Thoracic aorta (tissue), 2 donors: ENCODE measurements around the gene RPL28. TPM values are rescaled to one million over a fixed set of nuclear protein-coding genes. Genes with fewer than 3 reads are reported as not detected.

Experiments used
- ATAC-seq: fragments of 150-250 bp; one replicate; pipeline ENCODE4 v1.8.0; 2017; ENCODE audit warnings: low read depth; ENCODE audit not compliant: insufficient number of reproducible peaks, low FRiP score
- DNase-seq: peaks from one replicate; pipeline ENCODE4 v3.0.0-alpha.2; 2020; ENCODE audit warnings: low spot score
- H3K27ac ChIP-seq, 2 donors: fragments of 200-600 bp; sonication (generic); 1 replicate in 1 of 2; 2 replicates in 1 of 2; pipeline ENCODE4 v1.5.1; 2016; ENCODE audit warnings: mild to moderate bottlenecking in 2 of 2, moderate library complexity in 2 of 2
- H3K27me3 ChIP-seq: fragments of 200-600 bp; sonication (generic); replicated peaks from 2 replicates; pipeline ENCODE4 v1.6.0; 2016; ENCODE audit warnings: mild to moderate bottlenecking; ENCODE audit not compliant: insufficient read depth
- H3K36me3 ChIP-seq: fragments of 200-600 bp; sonication (generic); one replicate; pipeline ENCODE4 v1.5.1; 2016
- H3K4me1 ChIP-seq, 2 donors: fragments of 200-600 bp; sonication (generic); 1 replicate in 1 of 2; 2 replicates in 1 of 2; pipeline versions ENCODE4 v1.5.1 to v1.6.0; 2016; ENCODE audit warnings: low read depth in 2 of 2, mild to moderate bottlenecking in 1 of 2; ENCODE audit not compliant: control insufficient read depth in 1 of 2
- H3K4me3 ChIP-seq: fragments of 200-600 bp; sonication (generic); 2 replicates; pipeline ENCODE4 v1.5.1; 2016; ENCODE audit warnings: mild to moderate bottlenecking
- H3K9me3 ChIP-seq: fragments of 200-600 bp; sonication (generic); 2 replicates; pipeline ENCODE4 v1.5.1; 2016
- CTCF ChIP-seq: fragments of 200-600 bp; sonication (generic); IDR thresholded peaks from one replicate; pipeline ENCODE4 v1.5.1; 2019; ENCODE audit warnings: antibody characterized with exemption
- total RNA-seq, 2 donors: library from RNA; depleted of rRNA; stranded (reverse); fragments of >200 nt; gene quantifications; one replicate each; pipeline versions ENCODE4 v1.1.0 to v1.2.3, GENCODE V29; 2016

The RPL28 gene
- total RNA-seq, 2 donors from 2014 or later, result 175 to 274 TPM

- Histone ChIP-seq H3K36me3 (no peaks in the 10 kb centered on the region), H3K27me3 (peaks cover 7% of the 10 kb centered on the region), H3K4me1 (no peaks in the 10 kb centered on the region), H3K27ac (no peak overlapping the region), H3K4me3 (no peak overlapping the region), H3K9me3 (no peaks in the 10 kb centered on the region)
- ATAC-seq, result no peak
- no peak for DNase-seq
- no peak for TF ChIP-seq CTCF
These were observed 47.6 kb downstream of the RPL28 start for GRCh38 chr19:55433292-55433691.

- no peak for ATAC-seq
- Histone ChIP-seq H3K27me3 (peaks cover 7% of the 10 kb centered on the region), H3K9me3 (no peaks in the 10 kb centered on the region)
These were observed 48.7 kb downstream of the RPL28 start for GRCh38 chr19:55434356-55434919.

GRCh38 chr19:55435020-55435419, 49.3 kb downstream of the RPL28 start:
- Histone ChIP-seq H3K9me3 (no peaks in the 10 kb centered on the region), H3K4me3 (no peak overlapping the region), H3K36me3 (no peaks in the 10 kb centered on the region), H3K27ac (no peak overlapping the region), H3K4me1 (no peaks in the 10 kb centered on the region), H3K27me3 (peaks cover 8% of the 10 kb centered on the region)
- no peak for ATAC-seq
- DNase-seq, result no peak
- no peak for TF ChIP-seq CTCF

More at GRCh38 chr19:55434356-55434919, 48.7 kb downstream of the RPL28 start:
- no peaks in the 10 kb centered on the region for H3K4me1 ChIP-seq
- no peak overlapping the region for H3K27ac ChIP-seq
- H3K36me3 ChIP-seq, result no peaks in the 10 kb centered on the region
- no peak for DNase-seq
- no peak overlapping the region for H3K4me3 ChIP-seq
- TF ChIP-seq CTCF, result no peak

GRCh38 chr19:55436847-55437246, 51.1 kb downstream of the RPL28 start:
- no peak for ATAC-seq
- no peak for TF ChIP-seq CTCF
- Histone ChIP-seq H3K36me3 (no peaks in the 10 kb centered on the region), H3K4me1 (peaks cover 0 to 8% of the 10 kb centered on the region in 2 donors), H3K27ac (no peak overlapping the region), H3K4me3 (no peak overlapping the region), H3K27me3 (peaks cover 21% of the 10 kb centered on the region), H3K9me3 (no peaks in the 10 kb centered on the region)
- DNase-seq, result no peak

GRCh38 chr19:55437410-55437809, 51.7 kb downstream of the RPL28 start:
- peaks cover 18% of the 10 kb centered on the region for H3K27me3 ChIP-seq
- H3K36me3 ChIP-seq, result no peaks in the 10 kb centered on the region
- H3K9me3 ChIP-seq, result no peaks in the 10 kb centered on the region
- no peak overlapping the region for H3K4me3 ChIP-seq
- H3K4me1 ChIP-seq, result peaks cover 0 to 10% of the 10 kb centered on the region in 2 donors
- H3K27ac ChIP-seq, result no peak overlapping the region
- no peak for DNase-seq
- no peak for TF ChIP-seq CTCF
- ATAC-seq, result no peak
